Gastroesophageal sphincter (tissue), 3 donors: ENCODE results near the gene AFF3.

Source experiments
- CTCF ChIP-seq, 4 experiments: fragments of 200-600 bp in 2 of 4; fragments of 450-650 bp in 2 of 4; sonication (generic) in 1 of 4; IDR thresholded peaks; one replicate each; pipeline ENCODE4 v1.5.1; 2017 to 2019; ENCODE audit warnings: antibody characterized with exemption in 4 of 4, mild to moderate bottlenecking in 2 of 4, moderate library complexity in 2 of 4
- EP300 ChIP-seq: sonication (generic); formaldehyde crosslinking; IDR thresholded peaks from one replicate; pipeline ENCODE4 v1.6.1; 2017; ENCODE audit warnings: antibody characterized with exemption, mild to moderate bottlenecking
- POLR2A ChIP-seq, 2 donors: fragments of 450-650 bp; IDR thresholded peaks; one replicate each; pipeline ENCODE4 v1.6.1; 2017; ENCODE audit warnings: antibody characterized with exemption in 2 of 2, mild to moderate bottlenecking in 2 of 2, moderate library complexity in 1 of 2
- POLR2AphosphoS5 ChIP-seq: sonication (generic); formaldehyde crosslinking; IDR thresholded peaks from one replicate; pipeline ENCODE4 v1.6.1; 2017; ENCODE audit warnings: antibody characterized with exemption

DNA sequence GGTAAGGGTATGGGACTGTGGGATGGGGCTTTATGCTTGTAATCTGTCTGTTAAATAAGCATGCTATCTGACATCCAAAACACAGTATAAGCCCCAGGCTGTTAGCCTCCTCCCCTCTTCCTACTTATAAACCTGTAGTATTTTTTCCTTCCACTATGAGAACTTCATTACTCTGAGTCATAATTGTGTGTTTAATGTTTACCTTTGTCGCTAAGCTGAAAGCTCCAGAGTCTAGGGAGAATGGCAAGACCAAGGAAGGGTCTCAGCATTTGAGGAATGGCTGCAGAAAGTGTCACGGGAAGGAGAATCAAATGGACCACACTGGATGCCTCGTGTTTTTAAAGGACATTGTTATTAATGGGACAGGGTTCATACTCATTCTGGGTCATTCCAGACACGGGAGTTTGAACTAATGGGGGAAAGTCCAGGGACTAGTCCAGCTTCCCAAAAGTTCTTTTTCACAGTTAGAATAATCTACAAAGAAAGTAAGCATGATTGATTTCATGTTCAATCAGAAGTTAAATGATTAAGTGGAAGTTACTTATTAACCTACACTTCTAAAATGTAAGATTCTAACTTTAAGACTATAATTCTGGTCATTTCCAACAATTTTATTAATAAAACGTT is 292.2 kb downstream of the AFF3 start:
- TF ChIP-seq CTCF (IDR thresholded peaks at IDR 0.05) = no peak
- TF ChIP-seq POLR2A (IDR thresholded peaks at IDR 0.05) = no peak
- TF ChIP-seq POLR2AphosphoS5 = no peak
- no peak for TF ChIP-seq EP300
